Sigmoid colon (tissue), 7 donors: ENCODE measurements around the gene CDKAL1. TPM values are rescaled to one million over a fixed set of nuclear protein-coding genes. Genes with fewer than 3 reads are reported as not detected.

Experiments used
- DNase-seq: peaks from one replicate; pipeline ENCODE4 v3.0.0-alpha.2; 2019
- H3K27ac ChIP-seq, 4 donors: fragments of 200-600 bp; sonication (generic); one replicate each; pipeline ENCODE4 v1.5.1; 2016 to 2019; ENCODE audit warnings: mild to moderate bottlenecking in 1 of 4
- H3K27me3 ChIP-seq, 3 donors: fragments of 200-600 bp; sonication (generic); one replicate each; pipeline ENCODE4 v1.5.1; 2019; ENCODE audit warnings: mild to moderate bottlenecking in 1 of 3
- H3K36me3 ChIP-seq, 4 donors: fragments of 200-600 bp; sonication (generic); one replicate each; pipeline ENCODE4 v1.5.1; 2016 to 2019
- H3K4me1 ChIP-seq, 4 donors: fragments of 200-600 bp; sonication (generic); one replicate each; pipeline ENCODE4 v1.5.1; 2017 to 2019
- H3K4me3 ChIP-seq, 4 donors: fragments of 200-600 bp; sonication (generic); one replicate each; pipeline ENCODE4 v1.5.1; 2017 to 2019; ENCODE audit warnings: mild to moderate bottlenecking in 2 of 4, moderate library complexity in 1 of 4
- H3K9me3 ChIP-seq, 4 donors: fragments of 200-600 bp in 3 of 4; sonication (generic) in 3 of 4; one replicate each; pipeline versions ENCODE4 v1.5.1 to v1.6.1; 2013 to 2019
- EP300 ChIP-seq, 4 donors: sonication (generic); formaldehyde crosslinking; IDR thresholded peaks; one replicate each; pipeline ENCODE4 v1.6.1; 2017; ENCODE audit warnings: antibody characterized with exemption in 4 of 4
- POLR2A ChIP-seq, 2 donors: fragments of 450-650 bp; IDR thresholded peaks; one replicate each; pipeline ENCODE4 v1.6.1; 2016; ENCODE audit warnings: antibody characterized with exemption in 2 of 2, mild to moderate bottlenecking in 2 of 2, moderate library complexity in 2 of 2
- POLR2AphosphoS5 ChIP-seq, 4 donors: sonication (generic); formaldehyde crosslinking; IDR thresholded peaks; one replicate each; pipeline ENCODE4 v1.6.1; 2017; ENCODE audit warnings: antibody characterized with exemption in 4 of 4
- WGBS, 2 donors: extraction: QIAGEN DNeasy Blood & Tissue Kit; methylation state at CpG; one replicate each; pipeline ENCODE4 v1.1.7; 2013; 5-methylcytosine and 5-hydroxymethylcytosine counted together
- intact Hi-C: fragments of 100-400 bp; cut with DNase I; formaldehyde crosslinking; loops from one replicate; pipeline ENCODE4 v1.15.1; 2023
- polyA plus RNA-seq, 3 donors: library from polyadenylated mRNA; stranded (reverse); fragments of 200-250 nt; gene quantifications; one replicate each; pipeline ENCODE4 v1.2.3, GENCODE V29; 2013
- total RNA-seq, 4 donors: library from RNA; depleted of rRNA; stranded (reverse); fragments of >200 nt; gene quantifications; one replicate each; pipeline ENCODE4 v1.1.0, GENCODE V29; 2016
- TF ChIP-seq, protein P1 (sequence below), 4 experiments: fragments of 450-650 bp in 3 of 4; fragments of 200-600 bp in 1 of 4; IDR thresholded peaks; one replicate each; pipeline ENCODE4 v1.5.1; 2016 to 2019; ENCODE audit warnings: antibody characterized with exemption in 4 of 4, mild to moderate bottlenecking in 3 of 4, moderate library complexity in 2 of 4
- donor health status: healthy with polysubstance abuse.
- donor health status: Bipolar disorder and iron deficiency.
- donor health status: healthy.

CDKAL1 gene
- total and polyA plus RNA-seq, 7 donors, result 2.8 to 14.7 (median 11.4) TPM

DNA sequence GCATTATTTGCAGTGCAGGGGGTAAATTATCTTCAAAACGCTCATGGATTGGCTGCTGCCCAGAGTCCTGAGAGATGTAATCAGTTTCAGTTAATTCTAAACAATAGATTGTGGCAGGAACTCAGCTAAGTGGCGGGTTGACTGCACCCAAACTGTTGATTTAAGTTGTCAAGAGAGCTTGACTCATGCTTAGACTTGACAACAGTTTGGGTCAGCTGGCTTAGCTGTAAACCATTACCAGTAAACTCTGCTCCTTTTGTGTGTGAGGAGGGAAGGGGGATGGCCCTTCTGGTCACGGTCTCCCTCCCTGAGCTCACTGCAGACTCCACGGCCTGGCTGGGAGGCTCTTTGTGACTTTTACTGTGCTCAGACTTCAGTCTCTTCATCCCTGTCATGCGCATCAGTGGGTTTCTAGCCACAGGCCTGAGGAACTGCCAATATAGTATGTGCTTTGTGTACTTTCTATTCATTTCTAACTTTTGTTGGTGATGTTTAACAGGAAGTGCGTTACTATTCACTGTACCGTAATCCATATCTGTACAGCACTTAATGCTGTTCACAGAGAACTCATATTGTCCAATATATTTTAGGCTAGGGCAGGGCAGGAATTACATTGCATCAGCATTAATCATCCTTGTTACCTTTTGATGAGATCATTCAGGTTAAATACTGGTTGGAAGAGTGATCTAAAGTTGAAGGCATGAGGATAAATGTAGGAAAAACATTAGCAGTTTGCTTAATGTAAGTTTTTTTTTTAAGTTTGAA lies 488.3 kb downstream of the CDKAL1 start:
- WGBS, 2 donors, result 35 to 62% methylated on average over 7 of the region's 7 CpGs
- no peak for DNase-seq
- Histone ChIP-seq H3K27ac (no peak overlapping the region), H3K9me3 (peaks cover 0 to 4% (median 0%) of the 10 kb centered on the region in 4 donors), H3K4me1 (peaks cover 0 to 16% (median 0%) of the 10 kb centered on the region in 4 donors), H3K4me3 (no peak overlapping the region), H3K36me3 (no peaks in the 10 kb centered on the region), H3K27me3 (no peaks in the 10 kb centered on the region)
- intact Hi-C loops, result no loop called here
- TF ChIP-seq POLR2AphosphoS5 (IDR thresholded peaks at IDR 0.05), result no peak
- no peak for TF ChIP-seq POLR2A (IDR thresholded peaks at IDR 0.05)
- TF ChIP-seq, protein P1, sequence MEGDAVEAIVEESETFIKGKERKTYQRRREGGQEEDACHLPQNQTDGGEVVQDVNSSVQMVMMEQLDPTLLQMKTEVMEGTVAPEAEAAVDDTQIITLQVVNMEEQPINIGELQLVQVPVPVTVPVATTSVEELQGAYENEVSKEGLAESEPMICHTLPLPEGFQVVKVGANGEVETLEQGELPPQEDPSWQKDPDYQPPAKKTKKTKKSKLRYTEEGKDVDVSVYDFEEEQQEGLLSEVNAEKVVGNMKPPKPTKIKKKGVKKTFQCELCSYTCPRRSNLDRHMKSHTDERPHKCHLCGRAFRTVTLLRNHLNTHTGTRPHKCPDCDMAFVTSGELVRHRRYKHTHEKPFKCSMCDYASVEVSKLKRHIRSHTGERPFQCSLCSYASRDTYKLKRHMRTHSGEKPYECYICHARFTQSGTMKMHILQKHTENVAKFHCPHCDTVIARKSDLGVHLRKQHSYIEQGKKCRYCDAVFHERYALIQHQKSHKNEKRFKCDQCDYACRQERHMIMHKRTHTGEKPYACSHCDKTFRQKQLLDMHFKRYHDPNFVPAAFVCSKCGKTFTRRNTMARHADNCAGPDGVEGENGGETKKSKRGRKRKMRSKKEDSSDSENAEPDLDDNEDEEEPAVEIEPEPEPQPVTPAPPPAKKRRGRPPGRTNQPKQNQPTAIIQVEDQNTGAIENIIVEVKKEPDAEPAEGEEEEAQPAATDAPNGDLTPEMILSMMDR (IDR thresholded peaks at IDR 0.05), result no peak
- no peak for TF ChIP-seq EP300 (IDR thresholded peaks at IDR 0.05)

DNA sequence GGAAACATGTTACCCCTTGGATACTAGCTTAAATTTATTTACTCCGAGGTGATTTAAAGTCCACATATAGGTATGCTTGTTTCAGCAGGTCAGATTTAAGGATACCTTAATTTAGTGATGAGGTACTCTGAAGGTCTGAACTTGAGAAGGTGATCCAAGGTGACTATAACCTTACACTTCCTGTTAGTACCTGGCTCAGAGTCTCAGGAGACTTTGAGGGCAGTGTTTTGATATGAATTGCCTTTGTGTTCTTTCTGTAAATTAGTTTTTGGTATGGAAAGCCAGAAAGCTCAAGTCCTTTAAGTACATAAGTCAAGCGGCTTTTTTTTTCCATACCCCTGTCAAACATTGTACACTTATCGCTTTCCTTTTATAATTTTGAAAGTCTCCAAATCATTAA lies 489.0 kb downstream of the CDKAL1 start:
- intact Hi-C loops, result no loop called here
- H3K27ac ChIP-seq, result no peak overlapping the region
- no peak for DNase-seq
- no peak overlapping the region for H3K4me3 ChIP-seq
- H3K36me3 ChIP-seq, result no peaks in the 10 kb centered on the region
- H3K4me1 ChIP-seq, result peaks cover 0 to 16% (median 0%) of the 10 kb centered on the region in 4 donors
- TF ChIP-seq POLR2AphosphoS5 (IDR thresholded peaks at IDR 0.05) (no peak), EP300 (IDR thresholded peaks at IDR 0.05) (no peak), POLR2A (IDR thresholded peaks at IDR 0.05) (no peak)
- TF ChIP-seq, protein P1 (IDR thresholded peaks at IDR 0.05), result no peak
- whole genome bisulfite sequencing, 2 donors, result 94 to 96% methylated on average over 3 of the region's 3 CpGs
- peaks cover 0 to 5% (median 0%) of the 10 kb centered on the region in 4 donors for H3K9me3 ChIP-seq
- H3K27me3 ChIP-seq, result no peaks in the 10 kb centered on the region

DNA sequence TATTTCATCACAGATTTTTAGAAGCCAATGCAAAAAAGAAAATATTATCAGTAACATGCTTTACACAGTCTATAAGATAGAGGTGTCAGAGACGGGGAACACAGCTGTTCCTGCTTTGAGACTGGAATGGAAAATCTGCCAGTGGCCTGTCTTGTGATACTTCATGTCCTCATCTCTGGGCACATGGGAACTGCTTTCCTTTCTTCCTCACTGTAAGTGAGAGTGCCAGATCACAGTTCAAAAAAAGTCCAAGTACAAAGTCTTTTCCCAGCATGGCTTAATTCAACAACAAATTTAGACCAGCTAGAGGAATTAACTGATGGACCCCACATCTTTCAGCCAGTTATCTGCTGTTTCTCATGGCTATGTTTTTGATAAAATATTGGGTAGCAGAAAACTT lies 490.4 kb downstream of the CDKAL1 start:
- Histone ChIP-seq H3K27ac (no peak overlapping the region), H3K9me3 (peaks cover 0 to 5% (median 0%) of the 10 kb centered on the region in 4 donors), H3K36me3 (no peaks in the 10 kb centered on the region), H3K4me3 (no peak overlapping the region), H3K4me1 (peaks cover 0 to 16% (median 0%) of the 10 kb centered on the region in 4 donors), H3K27me3 (no peaks in the 10 kb centered on the region)
- intact Hi-C loops, result no loop called here
- DNase-seq, result no peak
- TF ChIP-seq EP300 (IDR thresholded peaks at IDR 0.05) (no peak), POLR2A (IDR thresholded peaks at IDR 0.05) (no peak)
- TF ChIP-seq, protein P1 (IDR thresholded peaks at IDR 0.05), result no peak
- 85 to 92% methylated on average over 1 of the region's 1 CpG for WGBS, 2 donors

DNA sequence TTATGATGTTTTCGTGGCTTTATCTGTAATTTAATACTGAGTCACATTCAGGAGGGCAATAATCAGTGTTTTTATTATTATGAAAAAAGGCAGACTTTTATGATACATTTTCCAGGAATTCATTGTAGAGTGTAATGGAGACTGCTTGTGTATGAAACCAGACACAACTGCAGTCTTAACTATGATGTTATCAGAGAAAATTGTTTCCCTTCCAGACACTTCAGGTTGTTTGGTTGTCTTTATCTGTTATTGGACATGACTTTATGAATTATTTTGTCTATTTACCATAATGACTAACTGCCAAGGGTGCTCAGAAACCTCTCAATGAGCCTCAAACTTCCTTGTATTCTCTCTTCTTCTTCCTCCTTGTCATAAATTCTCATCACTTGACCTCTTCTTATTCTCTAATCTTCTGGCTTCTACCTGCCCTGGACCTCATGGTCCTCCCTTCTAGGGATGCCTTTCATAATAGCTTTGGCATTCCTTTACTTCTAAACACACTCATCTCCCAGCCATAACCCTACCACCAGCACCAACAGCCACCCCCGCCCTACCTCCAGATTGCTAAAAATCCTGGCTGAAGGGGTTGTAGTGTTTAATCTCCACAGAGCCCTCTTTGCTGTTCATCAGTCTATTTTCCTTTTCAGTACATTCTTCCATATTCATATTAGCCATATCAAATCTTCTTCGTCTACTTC lies 492.5 kb downstream of the CDKAL1 start:
- intact Hi-C loops, result no loop called here
- H3K4me3 ChIP-seq, result no peak overlapping the region
- H3K27ac ChIP-seq, result no peak overlapping the region
- no peaks in the 10 kb centered on the region for H3K27me3 ChIP-seq
- DNase-seq, result no peak
- peaks cover 0 to 16% (median 0%) of the 10 kb centered on the region in 4 donors for H3K4me1 ChIP-seq
- 79 to 91% methylated on average over 3 of the region's 3 CpGs for WGBS, 2 donors
- no peaks in the 10 kb centered on the region for H3K36me3 ChIP-seq
- TF ChIP-seq, protein P1 (IDR thresholded peaks at IDR 0.05), result no peak
- no peak for TF ChIP-seq POLR2AphosphoS5 (IDR thresholded peaks at IDR 0.05)
- no peak for TF ChIP-seq EP300 (IDR thresholded peaks at IDR 0.05)
- TF ChIP-seq POLR2A (IDR thresholded peaks at IDR 0.05), result no peak
- H3K9me3 ChIP-seq, result peaks cover 0 to 5% (median 0%) of the 10 kb centered on the region in 4 donors
